Spleen (tissue), 11 donors: ENCODE results near the gene SMAP2. TPM values are rescaled to one million over a fixed set of nuclear protein-coding genes. Genes with fewer than 3 reads are reported as not detected.
"Not testable (repeated sequence)": the region's sequence is repeated elsewhere in the genome, so short reads cannot be mapped to it uniquely, and the experiment has no call there.

ENCODE experiments used
- DNase-seq: peaks from one replicate; pipeline ENCODE4 v3.0.0-alpha.2; 2020
- H3K27ac ChIP-seq, 8 donors: fragments of 200-600 bp; sonication (generic) in 7 of 8; 1 replicate in 4 of 8; 2 replicates in 4 of 8; pipeline versions ENCODE4 v1.5.0 to v1.8.0; 2016 to 2021; ENCODE audit warnings: inconsistent platforms in 4 of 8, mild to moderate bottlenecking in 4 of 8, moderate library complexity in 1 of 8
- H3K27me3 ChIP-seq, 7 donors: fragments of 200-600 bp; sonication (generic) in 6 of 7; replicated peaks in 1 of 7; 1 replicate in 4 of 7; 2 replicates in 3 of 7; pipeline versions ENCODE4 v1.5.0 to v1.8.0; 2016 to 2021; ENCODE audit warnings: inconsistent platforms in 3 of 7, mild to moderate bottlenecking in 1 of 7
- H3K36me3 ChIP-seq, 6 donors: fragments of 200-600 bp; sonication (generic) in 5 of 6; 1 replicate in 4 of 6; 2 replicates in 2 of 6; pipeline versions ENCODE4 v1.5.0 to v1.8.0; 2016 to 2021; ENCODE audit warnings: inconsistent platforms in 2 of 6
- H3K4me1 ChIP-seq, 6 donors: fragments of 200-600 bp; sonication (generic) in 5 of 6; 1 replicate in 3 of 6; 2 replicates in 3 of 6; pipeline versions ENCODE4 v1.5.0 to v1.8.0; 2016 to 2021; ENCODE audit warnings: inconsistent platforms in 3 of 6
- H3K4me3 ChIP-seq, 8 donors: fragments of 200-600 bp; sonication (generic) in 7 of 8; 1 replicate in 4 of 8; 2 replicates in 4 of 8; pipeline versions ENCODE4 v1.5.0 to v1.8.0; 2016 to 2021; ENCODE audit warnings: inconsistent platforms in 4 of 8, mild to moderate bottlenecking in 4 of 8, moderate library complexity in 2 of 8
- H3K9me3 ChIP-seq, 8 donors: fragments of 200-600 bp; sonication (generic) in 7 of 8; 1 replicate in 4 of 8; 2 replicates in 4 of 8; pipeline versions ENCODE4 v1.5.0 to v1.8.0; 2016 to 2021; ENCODE audit warnings: inconsistent platforms in 4 of 8
- POLR2A ChIP-seq, 3 donors: fragments of 450-650 bp; IDR thresholded peaks; one replicate each; pipeline ENCODE4 v1.5.1; 2017; ENCODE audit warnings: antibody characterized with exemption in 3 of 3, mild to moderate bottlenecking in 1 of 3
- POLR2AphosphoS5 ChIP-seq, 3 donors: sonication (generic); formaldehyde crosslinking; IDR thresholded peaks; one replicate each; pipeline ENCODE4 v1.5.1; 2017; ENCODE audit warnings: antibody characterized with exemption in 3 of 3
- WGBS, 5 donors: extraction: QIAGEN DNeasy Blood & Tissue Kit in 3 of 5; methylation state at CpG; one replicate each; pipeline versions ENCODE4 v1.1.5 to v1.1.7; 2013 to 2018; 5-methylcytosine and 5-hydroxymethylcytosine counted together
- intact Hi-C: fragments of 100-400 bp; cut with DNase I; formaldehyde crosslinking; loops from one replicate; pipeline ENCODE4 v1.15.0; 2023; ENCODE audit warnings: low total_unique reads
- polyA plus RNA-seq, 3 donors: library from polyadenylated mRNA; stranded (reverse); fragments of 200-250 nt; gene quantifications; one replicate each; pipeline ENCODE4 v1.2.1, GENCODE V29; 2013
- total RNA-seq, 7 donors: library from RNA; depleted of rRNA in 3 of 7; stranded (reverse); fragments of >200 nt in 3 of 7; fragmentation: NEBNext Ultra II Directional in 4 of 7; extraction: Animal tissue kit (Norgen Biotek cat#: 25700) in 4 of 7; gene quantifications; one replicate each; pipeline versions ENCODE4 v1.1.0 to v1.2.1, GENCODE V29; 2016 to 2021
- TF ChIP-seq, protein P1 (sequence below), 11 experiments: fragments of 200-600 bp in 7 of 11; fragments of 450-650 bp in 4 of 11; sonication (generic) in 4 of 11; IDR thresholded peaks in 8 of 11; conservative IDR thresholded peaks in 3 of 11; 1 replicate in 7 of 11; 2 replicates in 4 of 11; pipeline versions ENCODE4 v1.4.0 to v1.8.0; 2016 to 2021; ENCODE audit warnings: antibody characterized with exemption in 11 of 11, inconsistent platforms in 4 of 11, mild to moderate bottlenecking in 1 of 11
- donor health status: healthy with polysubstance abuse.
- donor health status: DM: no; HTN: no; CAD: no; lungs with moderate emphysema.
- donor health status: DM: no; HTN: no; CAD: no.
- donor health status: Bipolar disorder and iron deficiency.
- donor health status: healthy.
- donor health status: DM: no; HTN: no; CAD: no.
- donor health status: DM: yes; HTN: yes; CAD: no.

Gene SMAP2
- total and polyA plus RNA-seq, 10 donors: 120 to 435 (median 221) TPM

DNA sequence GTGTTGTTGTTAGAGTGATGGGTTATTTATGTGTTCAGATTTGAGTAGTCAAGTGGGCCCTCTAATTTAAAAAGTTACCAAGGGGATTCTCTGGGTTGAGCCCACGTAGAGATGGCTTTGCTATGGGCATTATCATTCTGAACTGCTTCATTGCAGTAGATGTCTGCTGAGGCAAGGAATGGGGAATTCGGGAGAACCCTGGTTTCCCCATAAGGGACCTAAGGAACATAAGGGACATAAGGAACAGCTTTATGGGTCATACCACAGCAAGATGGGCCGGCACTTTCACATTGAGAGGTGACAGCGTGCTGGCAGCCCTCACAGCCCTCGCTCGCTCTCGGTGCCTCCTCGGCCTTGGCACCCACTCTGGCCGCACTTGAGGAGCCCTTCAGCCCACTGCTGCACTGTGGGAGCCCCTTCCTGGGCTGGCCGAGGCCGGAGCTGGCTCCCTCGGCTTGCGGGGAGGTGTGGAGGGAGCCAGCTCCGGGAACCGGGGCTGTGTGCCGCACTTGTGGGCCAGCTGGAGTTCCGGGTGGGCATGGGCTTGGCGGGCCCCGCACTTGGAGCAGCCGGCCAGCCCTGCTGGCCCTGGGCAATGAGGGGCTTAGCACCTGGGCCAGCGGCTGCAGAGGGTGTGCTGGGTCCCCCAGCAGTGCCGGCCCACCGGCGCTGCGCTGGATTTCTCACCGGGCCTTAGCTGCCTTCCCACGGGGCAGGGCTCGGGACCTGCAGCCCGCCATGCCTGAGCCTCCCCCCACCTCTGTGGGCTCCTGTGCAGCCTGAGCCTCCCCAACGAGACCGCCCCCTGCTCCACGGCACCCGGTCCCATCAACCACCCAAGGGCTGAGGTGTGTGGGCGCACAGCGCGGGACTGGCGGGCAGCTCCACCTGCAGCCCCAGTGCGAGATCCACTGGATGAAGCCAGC is 14.1 kb downstream of the SMAP2 start:
- peak overlapping the region; percentile 95 to 100 (median 98) for H3K27ac ChIP-seq
- peaks cover 66 to 100% (median 98%) of the 10 kb centered on the region in 6 donors for H3K4me1 ChIP-seq
- peak; percentile 85 for DNase-seq
- peak overlapping the region in 1 of 8 donors; percentile 97 for H3K4me3 ChIP-seq
- intact Hi-C loops, H3K27me3 ChIP-seq, H3K9me3 ChIP-seq: not testable (repeated sequence)
- H3K36me3 ChIP-seq: peaks cover 0 to 52% (median 0%) of the 10 kb centered on the region in 6 donors
- peak; percentile 34 to 79 (median 52) for TF ChIP-seq POLR2AphosphoS5 (IDR thresholded peaks at IDR 0.05)
- 81 to 89% (median 88%) methylated on average over 15 to 38 of the region's 38 CpGs for WGBS, 5 donors

DNA sequence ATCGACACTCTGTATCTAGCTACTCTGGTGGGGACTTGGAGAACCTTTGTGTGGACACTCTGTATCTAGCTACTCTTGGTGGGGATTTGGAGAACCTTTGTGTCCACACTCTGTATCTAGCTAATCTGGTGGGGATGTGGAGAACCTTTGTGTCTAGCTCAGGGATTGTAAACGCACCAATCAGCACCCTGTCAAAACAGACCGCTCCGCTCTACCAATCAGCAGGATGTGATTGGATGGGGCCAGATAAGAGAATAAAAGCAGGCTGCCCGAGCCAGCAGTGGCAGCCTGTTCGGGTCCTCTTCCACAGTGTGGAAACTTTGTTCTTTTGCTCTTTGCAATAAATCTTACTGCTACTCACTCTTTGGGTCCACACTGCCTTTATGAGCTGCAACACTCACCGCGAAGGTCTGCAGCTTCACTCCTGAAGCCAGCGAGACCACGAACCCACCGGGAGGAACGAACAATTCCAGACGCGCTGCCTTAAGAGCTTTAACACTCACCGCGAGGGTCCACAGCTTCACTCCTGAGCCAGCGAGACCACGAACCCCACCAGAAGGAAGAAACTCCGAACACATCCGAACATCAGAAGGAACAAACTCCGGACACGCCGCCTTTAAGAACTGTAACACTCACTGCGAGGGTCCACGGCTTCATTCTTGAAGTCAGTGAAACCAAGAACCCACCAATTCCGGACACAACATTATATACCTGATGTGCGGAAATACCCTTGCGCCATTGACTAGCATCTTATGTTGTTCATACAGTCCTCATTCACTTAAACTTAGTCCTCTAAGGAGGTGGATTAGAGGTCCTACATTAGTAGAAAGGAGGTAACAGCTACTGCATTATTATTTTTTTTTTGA is 15.2 kb downstream of the SMAP2 start:
- H3K4me1 ChIP-seq: peaks cover 70 to 100% (median 97%) of the 10 kb centered on the region in 6 donors
- 72 to 88% (median 79%) methylated on average over 24 to 28 of the region's 28 CpGs for WGBS, 5 donors

DNA sequence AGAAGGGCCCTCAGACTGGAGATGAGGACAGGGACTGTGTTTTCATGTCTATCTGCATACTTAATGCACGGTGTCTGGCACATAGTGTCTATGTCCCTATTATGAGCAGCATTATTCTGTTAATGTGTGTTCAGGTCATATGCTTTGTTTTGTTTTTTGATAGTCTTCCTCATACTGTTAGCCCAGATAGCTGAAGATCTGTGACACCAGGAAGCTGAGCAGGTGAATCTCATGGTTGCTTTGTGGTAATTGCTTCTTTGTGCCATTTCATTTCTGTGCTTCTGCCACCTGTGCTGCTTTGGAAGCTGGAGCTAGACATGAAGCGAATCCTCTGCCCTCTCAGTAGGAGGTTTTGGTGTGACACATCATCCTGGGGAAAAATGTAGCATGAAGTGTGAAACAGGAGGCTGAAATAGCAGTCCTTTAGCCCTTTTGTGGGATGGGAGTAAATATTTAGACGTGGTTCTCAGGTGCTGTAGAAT is 15.8 kb downstream of the SMAP2 start:
- TF ChIP-seq POLR2AphosphoS5 (IDR thresholded peaks at IDR 0.05) (peak in 1 of 3 donors; percentile 77), POLR2A (IDR thresholded peaks at IDR 0.05) (peak in 1 of 3 donors; percentile 22)
- TF ChIP-seq, protein P1, sequence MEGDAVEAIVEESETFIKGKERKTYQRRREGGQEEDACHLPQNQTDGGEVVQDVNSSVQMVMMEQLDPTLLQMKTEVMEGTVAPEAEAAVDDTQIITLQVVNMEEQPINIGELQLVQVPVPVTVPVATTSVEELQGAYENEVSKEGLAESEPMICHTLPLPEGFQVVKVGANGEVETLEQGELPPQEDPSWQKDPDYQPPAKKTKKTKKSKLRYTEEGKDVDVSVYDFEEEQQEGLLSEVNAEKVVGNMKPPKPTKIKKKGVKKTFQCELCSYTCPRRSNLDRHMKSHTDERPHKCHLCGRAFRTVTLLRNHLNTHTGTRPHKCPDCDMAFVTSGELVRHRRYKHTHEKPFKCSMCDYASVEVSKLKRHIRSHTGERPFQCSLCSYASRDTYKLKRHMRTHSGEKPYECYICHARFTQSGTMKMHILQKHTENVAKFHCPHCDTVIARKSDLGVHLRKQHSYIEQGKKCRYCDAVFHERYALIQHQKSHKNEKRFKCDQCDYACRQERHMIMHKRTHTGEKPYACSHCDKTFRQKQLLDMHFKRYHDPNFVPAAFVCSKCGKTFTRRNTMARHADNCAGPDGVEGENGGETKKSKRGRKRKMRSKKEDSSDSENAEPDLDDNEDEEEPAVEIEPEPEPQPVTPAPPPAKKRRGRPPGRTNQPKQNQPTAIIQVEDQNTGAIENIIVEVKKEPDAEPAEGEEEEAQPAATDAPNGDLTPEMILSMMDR (IDR thresholded peaks at IDR 0.05 in 8 of 11, conservative IDR thresholded peaks at IDR 0.05 in 3 of 11): no peak
- Histone ChIP-seq H3K4me3 (peak overlapping the region in 4 of 8 donors; percentile 8 to 97 (median 14)), H3K27ac (peak overlapping the region; percentile 95 to 100 (median 98)), H3K27me3 (no peaks in the 10 kb centered on the region), H3K9me3 (no peaks in the 10 kb centered on the region), H3K4me1 (peaks cover 65 to 100% (median 97%) of the 10 kb centered on the region in 6 donors), H3K36me3 (peaks cover 0 to 40% (median 0%) of the 10 kb centered on the region in 6 donors)
- 67 to 85% (median 73%) methylated on average over 3 of the region's 3 CpGs for WGBS, 5 donors
- intact Hi-C loops: no loop called here
- DNase-seq: no peak

More for the DNA sequence above, 15.2 kb downstream of the SMAP2 start:
- intact Hi-C loops, DNase-seq, H3K9me3 ChIP-seq, H3K27me3 ChIP-seq: not testable (repeated sequence)
- peaks cover 0 to 41% (median 0%) of the 10 kb centered on the region in 6 donors for H3K36me3 ChIP-seq
- H3K4me3 ChIP-seq: peak overlapping the region in 4 of 8 donors; percentile 8 to 97 (median 14)
- TF ChIP-seq POLR2A (IDR thresholded peaks at IDR 0.05) (peak in 1 of 3 donors; percentile 32), POLR2AphosphoS5 (IDR thresholded peaks at IDR 0.05) (peak; percentile 50 to 87 (median 53))
- peak overlapping the region; percentile 95 to 100 (median 98) for H3K27ac ChIP-seq

DNA sequence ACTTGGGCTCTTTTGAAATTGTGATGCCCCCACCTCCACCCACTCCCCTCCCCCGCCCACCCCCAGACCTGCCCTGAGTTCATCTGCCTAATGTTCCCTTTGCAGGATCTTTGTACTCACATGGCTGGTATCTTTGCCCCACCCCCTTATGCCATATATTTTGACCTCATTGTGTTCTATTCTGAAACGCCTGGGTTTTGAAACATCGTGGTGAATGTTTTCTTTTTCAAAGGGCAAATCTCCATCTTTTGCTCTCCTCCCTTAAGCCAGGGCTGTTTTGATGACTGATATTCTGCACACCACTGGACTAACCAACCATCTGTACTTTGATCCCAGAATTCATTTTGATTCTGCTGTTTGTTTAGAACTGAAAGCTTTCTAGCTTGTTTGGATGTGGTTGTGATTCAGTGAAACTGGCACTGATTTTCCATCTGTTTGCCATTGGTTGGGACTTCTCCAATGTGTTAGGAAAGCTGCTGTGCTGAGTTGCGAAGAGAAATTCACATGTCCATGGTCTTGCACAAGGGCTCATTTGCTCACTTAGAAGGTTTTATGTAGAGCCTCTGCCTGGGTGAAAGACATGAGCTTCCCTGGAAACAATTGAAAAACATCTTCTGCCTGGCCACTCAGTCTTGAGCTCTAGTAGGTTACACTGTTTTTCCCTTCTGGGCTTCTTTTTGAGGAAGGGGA is 16.5 kb downstream of the SMAP2 start:
- Histone ChIP-seq H3K9me3 (no peaks in the 10 kb centered on the region), H3K27ac (peak overlapping the region; percentile 95 to 100 (median 98)), H3K4me1 (peaks cover 63 to 100% (median 97%) of the 10 kb centered on the region in 6 donors), H3K4me3 (peak overlapping the region in 3 of 8 donors; percentile 8 to 97 (median 17)), H3K27me3 (no peaks in the 10 kb centered on the region), H3K36me3 (peaks cover 0 to 34% (median 0%) of the 10 kb centered on the region in 6 donors)
- TF ChIP-seq, protein P1 (IDR thresholded peaks at IDR 0.05 in 8 of 11, conservative IDR thresholded peaks at IDR 0.05 in 3 of 11): no peak
- TF ChIP-seq POLR2AphosphoS5 (IDR thresholded peaks at IDR 0.05) (peak in 1 of 3 donors; percentile 79), POLR2A (IDR thresholded peaks at IDR 0.05) (peak in 1 of 3 donors; percentile 52)
- WGBS, 5 donors: 52 to 66% (median 57%) methylated on average over 4 of the region's 4 CpGs
- DNase-seq: no peak
- intact Hi-C loops: no loop called here
